ENCODE results near the gene CACNA2D3.

Gene CACNA2D3

GRCh38 chr3:55044486-55044885 lies 922.1 kb downstream of the CACNA2D3 start:
- Histone ChIP-seq H3K27ac (no peak overlapping the region), H3K27me3 (ENCODE audit: control insufficient read depth, insufficient read depth, low read length) (no peaks in the 10 kb centered on the region), H3K36me3 (ENCODE audit: control insufficient read depth, insufficient read depth, low read length) (no peaks in the 10 kb centered on the region), H2AFZ (no peak overlapping the region), H3K9ac (no peak overlapping the region), H3K4me1 (no peaks in the 10 kb centered on the region), H3K79me2 (no peaks in the 10 kb centered on the region), H3K4me3 (ENCODE audit: low read depth, low read length) (no peak overlapping the region), H3K9me3 (ENCODE audit: control insufficient read depth, low read length) (no peaks in the 10 kb centered on the region), H3K4me2 (ENCODE audit: low read length) (no peak overlapping the region)
- TF ChIP-seq CTCF (IDR thresholded peaks at IDR 0.05) = no peak

GRCh38 chr3:55059027-55059629 lies 936.8 kb downstream of the CACNA2D3 start:
- Histone ChIP-seq H3K9me3 (ENCODE audit: control insufficient read depth, low read length) (no peaks in the 10 kb centered on the region), H3K36me3 (ENCODE audit: control insufficient read depth, insufficient read depth, low read length) (no peaks in the 10 kb centered on the region), H3K9ac (no peak overlapping the region), H3K27ac (no peak overlapping the region), H3K4me3 (ENCODE audit: low read depth, low read length) (no peak overlapping the region), H3K4me1 (peaks cover 7% of the 10 kb centered on the region), H3K4me2 (ENCODE audit: low read length) (no peak overlapping the region), H2AFZ (no peak overlapping the region), H3K79me2 (no peaks in the 10 kb centered on the region), H3K27me3 (ENCODE audit: control insufficient read depth, insufficient read depth, low read length) (no peaks in the 10 kb centered on the region)
- TF ChIP-seq CTCF (IDR thresholded peaks at IDR 0.05) = no peak

GRCh38 chr3:55060896-55061719 lies 938.8 kb downstream of the CACNA2D3 start:
- Histone ChIP-seq H3K27ac (no peak overlapping the region), H3K4me2 (ENCODE audit: low read length) (no peak overlapping the region), H3K9ac (no peak overlapping the region), H3K36me3 (ENCODE audit: control insufficient read depth, insufficient read depth, low read length) (no peaks in the 10 kb centered on the region), H3K4me3 (ENCODE audit: low read depth, low read length) (no peak overlapping the region), H3K4me1 (peaks cover 7% of the 10 kb centered on the region), H2AFZ (no peak overlapping the region), H3K79me2 (no peaks in the 10 kb centered on the region), H3K9me3 (ENCODE audit: control insufficient read depth, low read length) (no peaks in the 10 kb centered on the region), H3K27me3 (ENCODE audit: control insufficient read depth, insufficient read depth, low read length) (no peaks in the 10 kb centered on the region)
- TF ChIP-seq CTCF (IDR thresholded peaks at IDR 0.05) = no peak

- Histone ChIP-seq H3K27ac (no peak overlapping the region), H3K4me2 (ENCODE audit: low read length) (no peak overlapping the region), H3K4me1 (peaks cover 7% of the 10 kb centered on the region), H3K4me3 (ENCODE audit: low read depth, low read length) (no peak overlapping the region), H3K79me2 (no peaks in the 10 kb centered on the region), H3K27me3 (ENCODE audit: control insufficient read depth, insufficient read depth, low read length) (no peaks in the 10 kb centered on the region), H3K36me3 (ENCODE audit: control insufficient read depth, insufficient read depth, low read length) (no peaks in the 10 kb centered on the region), H3K9ac (no peak overlapping the region), H2AFZ (no peak overlapping the region), H3K9me3 (ENCODE audit: control insufficient read depth, low read length) (no peaks in the 10 kb centered on the region)
- no peak for TF ChIP-seq CTCF (IDR thresholded peaks at IDR 0.05)
Measured at GRCh38 chr3:55061720-55062034, 939.3 kb downstream of the CACNA2D3 start.

GRCh38 chr3:55064164-55064563 lies 941.8 kb downstream of the CACNA2D3 start:
- Histone ChIP-seq H3K9me3 (ENCODE audit: control insufficient read depth, low read length) (no peaks in the 10 kb centered on the region), H3K27me3 (ENCODE audit: control insufficient read depth, insufficient read depth, low read length) (no peaks in the 10 kb centered on the region), H3K79me2 (no peaks in the 10 kb centered on the region), H3K27ac (no peak overlapping the region), H3K9ac (no peak overlapping the region), H3K4me3 (ENCODE audit: low read depth, low read length) (no peak overlapping the region), H3K4me2 (ENCODE audit: low read length) (no peak overlapping the region), H3K4me1 (peaks cover 7% of the 10 kb centered on the region), H3K36me3 (ENCODE audit: control insufficient read depth, insufficient read depth, low read length) (no peaks in the 10 kb centered on the region), H2AFZ (no peak overlapping the region)
- TF ChIP-seq CTCF (IDR thresholded peaks at IDR 0.05) = no peak

Measured in parathyroid adenoma (tissue), 2 donors.